B cell (primary cell): ENCODE data around the gene SYT17. TPM values are rescaled to one million over a fixed set of nuclear protein-coding genes. Genes with fewer than 3 reads are reported as not detected.

Experiments
- ATAC-seq: fragments of 200-7000 bp; cut with Tn5 transposase; one replicate; pipeline ENCODE4 v1.10.0; 2021; ENCODE audit warnings: low read depth, mild to moderate bottlenecking, moderate number of reproducible peaks, moderate library complexity
- CTCF ChIA-PET: fragments of 350-600 bp; sonication (Branson Sonifier 250); formaldehyde crosslinking; loops from one replicate; lab custom pipeline; 2021; ENCODE audit warnings: antibody characterized with exemption, inconsistent platforms; lab: Charles Lee
- POLR2A ChIA-PET: fragments of 350-600 bp; sonication (Branson Sonifier 250); formaldehyde crosslinking; loops from one replicate; lab custom pipeline; 2021; ENCODE audit warnings: antibody characterized with exemption; lab: Charles Lee
- DNase-seq: peaks from one replicate; pipeline ENCODE4 v3.0.0; 2013
- H2AFZ ChIP-seq: 2 replicates; pipeline ENCODE4 v1.6.1; 2012; ENCODE audit warnings: mild to moderate bottlenecking, low read depth, low read length; ENCODE audit not compliant: insufficient read depth, poor library complexity, severe bottlenecking
- H3K27ac ChIP-seq, 2 donors: 1 replicate in 1 of 2; 2 replicates in 1 of 2; pipeline ENCODE4 v1.5.1; 2012 to 2013; ENCODE audit warnings: low read length in 2 of 2, mild to moderate bottlenecking in 2 of 2, moderate library complexity in 1 of 2
- H3K27me3 ChIP-seq, 4 experiments: fragments of 200-600 bp in 1 of 4; sonication (generic) in 1 of 4; replicated peaks in 1 of 4; 1 replicate in 2 of 4; 2 replicates in 2 of 4; pipeline versions ENCODE4 v1.6.1 to v1.7.0; 2013 to 2016; ENCODE audit warnings: low read length in 3 of 4, mild to moderate bottlenecking in 2 of 4, mixed read lengths in 1 of 4, moderate library complexity in 1 of 4; ENCODE audit not compliant: insufficient read depth in 4 of 4, control insufficient read depth in 3 of 4; ENCODE audit errors: control extremely low read depth in 1 of 4
- H3K36me3 ChIP-seq, 2 experiments: replicated peaks in 1 of 2; 1 replicate in 1 of 2; 2 replicates in 1 of 2; pipeline versions ENCODE4 v1.6.1 to v1.7.1; 2013; ENCODE audit warnings: low read length in 1 of 2; ENCODE audit not compliant: insufficient read depth in 2 of 2, control insufficient read depth in 1 of 2; ENCODE audit errors: control extremely low read depth in 1 of 2, extremely low read depth in 1 of 2
- H3K4me1 ChIP-seq, 2 donors: fragments of 200-600 bp in 1 of 2; sonication (generic) in 1 of 2; 1 replicate in 1 of 2; 2 replicates in 1 of 2; pipeline versions ENCODE4 v1.5.1 to v1.6.1; 2013 to 2017; ENCODE audit warnings: low read length in 2 of 2; ENCODE audit not compliant: control insufficient read depth in 2 of 2, insufficient read depth in 2 of 2
- H3K4me2 ChIP-seq: replicated peaks from 2 replicates; pipeline ENCODE3; 2012; ENCODE audit warnings: mild to moderate bottlenecking, low read depth, low read length; ENCODE audit not compliant: poor library complexity, severe bottlenecking
- H3K4me3 ChIP-seq, 5 experiments: fragments of 200-600 bp in 1 of 5; sonication (generic) in 1 of 5; 1 replicate in 3 of 5; 2 replicates in 2 of 5; pipeline versions ENCODE4 v1.5.1 to v1.7.0; 2011 to 2016; ENCODE audit warnings: low read length in 4 of 5, mild to moderate bottlenecking in 4 of 5, low read depth in 2 of 5, control low read depth in 1 of 5, moderate library complexity in 1 of 5; ENCODE audit not compliant: insufficient read depth in 1 of 5; ENCODE audit errors: control extremely low read depth in 1 of 5, extremely low read depth in 1 of 5
- H3K79me2 ChIP-seq: fragments of 200-600 bp; sonication (generic); one replicate; pipeline ENCODE4 v1.6.0; 2016; ENCODE audit warnings: low read length; ENCODE audit not compliant: control insufficient read depth, insufficient read depth
- H3K9ac ChIP-seq: fragments of 200-600 bp; sonication (generic); 2 replicates; pipeline ENCODE4 v1.6.1; 2017; ENCODE audit warnings: mild to moderate bottlenecking, low read length, moderate library complexity
- H3K9me3 ChIP-seq, 3 donors: one replicate each; pipeline versions ENCODE4 v1.6.1 to v1.7.1; 2013; ENCODE audit warnings: low read length in 2 of 3; ENCODE audit not compliant: control insufficient read depth in 2 of 3, insufficient read depth in 1 of 3; ENCODE audit errors: control extremely low read depth in 1 of 3
- H4K20me1 ChIP-seq: 2 replicates; pipeline ENCODE4 v1.6.0; 2012; ENCODE audit warnings: mild to moderate bottlenecking, low read length; ENCODE audit not compliant: insufficient read depth, control insufficient read depth, poor library complexity, severe bottlenecking
- H3K27ac Mint-ChIP-seq: one replicate; pipeline ENCODE4 v1.8.0; 2021; ENCODE audit warnings: mixed read lengths
- H3K27me3 Mint-ChIP-seq: one replicate; pipeline ENCODE4 v1.8.0; 2021; ENCODE audit warnings: mixed read lengths
- H3K4me1 Mint-ChIP-seq: one replicate; pipeline ENCODE4 v1.8.0; 2021; ENCODE audit warnings: mixed read lengths
- H3K4me3 Mint-ChIP-seq: one replicate; pipeline ENCODE4 v1.8.0; 2021; ENCODE audit warnings: mixed read lengths
- H3K9me3 Mint-ChIP-seq: one replicate; pipeline ENCODE4 v1.8.0; 2022; ENCODE audit warnings: mixed read lengths; ENCODE audit not compliant: insufficient read depth
- CTCF ChIP-seq: fragments of 200-600 bp; IDR thresholded peaks from one replicate; pipeline ENCODE4 v1.8.0; 2022; ENCODE audit warnings: antibody characterized with exemption, mild to moderate bottlenecking
- EZH2 ChIP-seq: IDR thresholded peaks from 2 replicates; pipeline ENCODE4 v1.6.1; 2012; ENCODE audit warnings: borderline replicate concordance, low read depth, mild to moderate bottlenecking, moderate library complexity, low read length; ENCODE audit not compliant: insufficient read depth, poor library complexity, severe bottlenecking
- WGBS: methylation state at CpG from one replicate; pipeline ENCODE4 v1.1.5; 2013; ENCODE audit warnings: missing lambda C conversion rate; ENCODE audit not compliant: insufficient coverage; 5-methylcytosine and 5-hydroxymethylcytosine counted together
- intact Hi-C: fragments of 100-400 bp; cut with micrococcal nuclease; formaldehyde crosslinking; loops from one replicate; pipeline ENCODE4 v1.10.0; 2022
- polyA plus RNA-seq: library from polyadenylated mRNA; depleted of rRNA; stranded (reverse); fragments of >200 nt; gene quantifications from 2 replicates; pipeline ENCODE4 v1.2.3, GENCODE V29; 2012
- total RNA-seq, 2 donors: library from RNA; stranded (reverse); fragments of 120-200 nt in 1 of 2; gene quantifications; 1 replicate in 1 of 2; 2 replicates in 1 of 2; pipeline versions ENCODE4 v1.2.3 to v1.2.4, GENCODE V29; 2013 to 2022

SYT17 gene
- total and polyA plus RNA-seq, 2 donors (not counting 1 experiment from before 2014, with no cell fraction given) = 24.9 to 27.7 TPM

DNA sequence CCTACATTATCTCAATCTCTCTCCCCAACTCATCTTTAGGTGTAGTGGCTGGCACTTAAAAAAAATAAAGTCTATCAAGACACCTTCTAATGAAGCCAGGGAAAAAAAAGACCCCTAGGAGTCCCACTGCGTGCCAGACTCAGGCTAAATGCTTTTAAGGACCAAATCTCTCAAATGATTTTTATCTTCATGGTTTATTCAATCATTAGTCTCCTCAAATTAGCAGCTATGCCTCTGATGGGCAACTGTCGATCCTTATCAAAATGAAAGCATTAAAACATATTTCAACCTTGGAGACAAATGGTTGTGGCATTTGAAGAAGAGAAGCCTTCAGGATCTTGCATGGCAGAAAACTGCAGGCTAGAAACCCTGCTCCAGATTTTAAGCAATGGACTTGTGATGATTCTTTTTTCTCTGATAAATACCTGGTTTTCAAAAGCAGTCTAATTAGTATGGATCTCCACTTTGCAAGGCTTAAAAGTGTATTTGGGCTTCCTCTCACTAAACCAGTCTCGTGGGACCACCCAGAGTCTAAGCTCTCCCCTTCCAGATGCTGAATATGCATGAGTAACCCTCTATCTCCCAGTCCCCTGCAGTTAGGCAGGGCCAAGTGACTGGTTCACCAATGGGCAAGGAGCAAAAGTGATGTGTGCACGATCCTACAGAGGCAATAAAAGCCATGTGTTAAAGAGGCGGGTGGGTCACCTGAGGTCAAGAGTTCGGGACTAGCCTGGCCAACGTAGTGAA, 39.4 kb upstream of the SYT17 start:
- Mint-ChIP-seq H3K4me1 (peaks cover 46% of the 10 kb centered on the region), H3K4me3 (no peak overlapping the region)
- H3K27ac ChIP-seq = no peak overlapping the region

More for the DNA sequence above, 39.4 kb upstream of the SYT17 start:
- CTCF ChIA-PET = interaction anchor here (1.6 kb wide), 1 partner anchor 42 kb away, joined by 6 read pairs; no protein-coding TSS in a partner anchor
- POLR2A ChIA-PET = interaction anchor here (0.6 kb wide), 1 partner anchor 40 kb away, joined by 3 read pairs; the partner anchor contains the start of gene SYT17
- Histone ChIP-seq H3K4me1 (peaks cover 7 to 26% of the 10 kb centered on the region in 2 donors), H3K9me3 (peaks cover 0 to 17% (median 6%) of the 10 kb centered on the region in 3 donors), H3K4me2 (no peak overlapping the region), H4K20me1 (no peaks in the 10 kb centered on the region), H3K27me3 (no peaks in the 10 kb centered on the region), H3K79me2 (no peaks in the 10 kb centered on the region), H3K36me3 (no peaks in the 10 kb centered on the region), H3K9ac (no peak overlapping the region), H3K4me3 (no peak overlapping the region), H2AFZ (no peak overlapping the region)
- Mint-ChIP-seq H3K9me3 (no peaks in the 10 kb centered on the region), H3K27ac (no peak overlapping the region), H3K27me3 (no peaks in the 10 kb centered on the region)
- ATAC-seq (no peak), DNase-seq (no peak)
- TF ChIP-seq EZH2 = no peak
- no peak for TF ChIP-seq CTCF
- intact Hi-C loops = no loop called here
- WGBS = 40% methylated on average over 1 of the region's 7 CpGs
